Measurements from ENCODE around the gene SPRTN. TPM values are rescaled to one million over a fixed set of nuclear protein-coding genes. Genes with fewer than 3 reads are reported as not detected.
A peak's percentile ranks its signal among the peaks of the same experiment; 100 is the strongest.

SPRTN gene
- total and polyA plus RNA-seq, 4 donors, result 2.1 to 8.9 (median 6.5) TPM

- Histone ChIP-seq H3K36me3 (ENCODE audit: control insufficient read depth in 4 of 4, insufficient read depth in 3 of 4, low read depth in 1 of 4, low read length in 3 of 4) (peaks cover 0 to 13% (median 5%) of the 10 kb centered on the region in 4 donors), H3K27ac (ENCODE audit: low read depth in 1 of 2, low read length in 2 of 2) (no peak overlapping the region), H3K4me3 (ENCODE audit: low read depth in 1 of 3, low read length in 3 of 3) (no peak overlapping the region), H3K9me3 (ENCODE audit: control insufficient read depth in 4 of 4, low read length in 3 of 4) (no peaks in the 10 kb centered on the region), H3K4me1 (ENCODE audit: control insufficient read depth in 4 of 4, insufficient read depth in 4 of 4, low read length in 3 of 4) (no peaks in the 10 kb centered on the region), H3K27me3 (ENCODE audit: control insufficient read depth in 4 of 4, insufficient read depth in 4 of 4, low read length in 3 of 4) (no peaks in the 10 kb centered on the region), H3K9ac (ENCODE audit: low read depth in 1 of 2, low read length in 2 of 2) (peak overlapping the region in 1 of 2 donors; percentile 19)
- DNase-seq (ENCODE audit: low spot score), result no peak
- WGBS, result 40% methylated on average over 1 of the region's 1 CpG
- TF ChIP-seq TAF1 (conservative IDR thresholded peaks at IDR 0.05), result no peak
- TF ChIP-seq FOXA1 (IDR thresholded peaks at IDR 0.05), result no peak
- TF ChIP-seq RAD21 (IDR thresholded peaks at IDR 0.05), result no peak
- no peak for TF ChIP-seq ZBTB33 (IDR thresholded peaks at IDR 0.05)
- no peak for TF ChIP-seq ATF3 (IDR thresholded peaks at IDR 0.05)
- TF ChIP-seq YY1 (IDR thresholded peaks at IDR 0.05), result no peak
- TF ChIP-seq HNF4G (IDR thresholded peaks at IDR 0.05), result no peak
- no peak for TF ChIP-seq FOXA2 (IDR thresholded peaks at IDR 0.05)
- no peak for TF ChIP-seq SP1 (IDR thresholded peaks at IDR 0.05)
- no peak for TF ChIP-seq MAX (IDR thresholded peaks at IDR 0.05)
- TF ChIP-seq REST (IDR thresholded peaks at IDR 0.05), result no peak
- TF ChIP-seq CTCF (IDR thresholded peaks at IDR 0.05; ENCODE audit: low read depth, low read length, missing input control), result no peak
Measured at GRCh38 chr1:231363624-231364023, 25.5 kb downstream of the SPRTN start.

- H3K4me3 ChIP-seq (ENCODE audit: low read depth in 1 of 3, low read length in 3 of 3), result no peak overlapping the region
- no peaks in the 10 kb centered on the region for H3K27me3 ChIP-seq (ENCODE audit: control insufficient read depth in 4 of 4, insufficient read depth in 4 of 4, low read length in 3 of 4)
- H3K9ac ChIP-seq (ENCODE audit: low read depth in 1 of 2, low read length in 2 of 2), result peak overlapping the region in 1 of 2 donors; percentile 20
- no peak overlapping the region for H3K27ac ChIP-seq (ENCODE audit: low read depth in 1 of 2, low read length in 2 of 2)
- H3K9me3 ChIP-seq (ENCODE audit: control insufficient read depth in 4 of 4, low read length in 3 of 4), result no peaks in the 10 kb centered on the region
- peaks cover 0 to 13% (median 8%) of the 10 kb centered on the region in 4 donors for H3K36me3 ChIP-seq (ENCODE audit: control insufficient read depth in 4 of 4, insufficient read depth in 3 of 4, low read depth in 1 of 4, low read length in 3 of 4)
- no peak for DNase-seq (ENCODE audit: low spot score)
- 92% methylated on average over 5 of the region's 5 CpGs for WGBS
- H3K4me1 ChIP-seq (ENCODE audit: control insufficient read depth in 4 of 4, insufficient read depth in 4 of 4, low read length in 3 of 4), result no peaks in the 10 kb centered on the region
- TF ChIP-seq SP1 (IDR thresholded peaks at IDR 0.05), result no peak
- TF ChIP-seq ATF3 (IDR thresholded peaks at IDR 0.05), result no peak
- no peak for TF ChIP-seq RAD21 (IDR thresholded peaks at IDR 0.05)
- no peak for TF ChIP-seq TAF1 (conservative IDR thresholded peaks at IDR 0.05)
- TF ChIP-seq JUND (IDR thresholded peaks at IDR 0.05), result no peak
- TF ChIP-seq FOXA2 (IDR thresholded peaks at IDR 0.05), result no peak
- no peak for TF ChIP-seq HNF4A (conservative IDR thresholded peaks at IDR 0.05)
- no peak for TF ChIP-seq EGR1 (IDR thresholded peaks at IDR 0.05; ENCODE audit: low read depth in 2 of 2)
- no peak for TF ChIP-seq HNF4G (IDR thresholded peaks at IDR 0.05)
- no peak for TF ChIP-seq MAX (IDR thresholded peaks at IDR 0.05)
- no peak for TF ChIP-seq RXRA (IDR thresholded peaks at IDR 0.05)
- TF ChIP-seq GABPA (IDR thresholded peaks at IDR 0.05 in 1 of 2, conservative IDR thresholded peaks at IDR 0.05 in 1 of 2), result no peak
- no peak for TF ChIP-seq NR2F2 (IDR thresholded peaks at IDR 0.05)
- no peak for TF ChIP-seq REST (IDR thresholded peaks at IDR 0.05)
- no peak for TF ChIP-seq YY1 (IDR thresholded peaks at IDR 0.05)
Measured at GRCh38 chr1:231364192-231364591, 26.1 kb downstream of the SPRTN start.
